GM18951 (cell line): ENCODE results near the gene PTPN14.
"Not testable (repeated sequence)": the region's sequence is repeated elsewhere in the genome, so short reads cannot be mapped to it uniquely, and the experiment has no call there.

Source experiments
- POLR2A ChIP-seq: IDR thresholded peaks from 4 replicates; pipeline ENCODE4 v1.6.1; 2011; ENCODE audit warnings: mild to moderate bottlenecking; ENCODE audit not compliant: insufficient read length, insufficient read depth; ENCODE audit errors: extremely low read depth
- in situ Hi-C: fragments of 300-500 bp; cut with MboI; formaldehyde crosslinking; loops from one replicate; pipeline ENCODE4 v1.12.0; 2022; ENCODE audit warnings: low sequenced_read_pairs, mixed read lengths, inconsistent platforms; ENCODE audit not compliant: unreplicated experiment

The PTPN14 gene

DNA sequence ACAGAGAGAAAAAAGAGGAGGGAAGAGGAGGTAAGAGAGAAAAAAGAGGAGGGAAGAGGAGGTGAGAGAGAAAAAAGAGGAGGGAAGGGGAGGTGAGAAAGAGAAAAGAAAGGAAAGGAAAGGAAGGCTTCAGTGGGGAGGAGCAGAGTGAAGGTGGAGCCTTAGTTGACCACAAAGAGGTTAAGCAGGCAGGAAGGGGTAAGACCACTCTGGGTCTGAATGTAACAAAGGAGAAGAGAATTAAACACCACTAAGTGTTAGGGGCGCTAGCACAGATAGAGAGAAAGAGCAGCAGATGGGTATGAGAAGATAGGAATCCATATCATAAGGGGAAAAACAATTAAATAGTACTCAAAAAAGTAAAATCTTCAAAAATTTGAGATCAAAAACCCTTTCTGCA lies 6.6 kb downstream of the PTPN14 start:
- in situ Hi-C loops: no loop called here
- TF ChIP-seq POLR2A: no peak

GRCh38 chr1:214542275-214543199 lies 8.9 kb downstream of the PTPN14 start:
- TF ChIP-seq POLR2A: no peak
- in situ Hi-C loops: no loop called here

DNA sequence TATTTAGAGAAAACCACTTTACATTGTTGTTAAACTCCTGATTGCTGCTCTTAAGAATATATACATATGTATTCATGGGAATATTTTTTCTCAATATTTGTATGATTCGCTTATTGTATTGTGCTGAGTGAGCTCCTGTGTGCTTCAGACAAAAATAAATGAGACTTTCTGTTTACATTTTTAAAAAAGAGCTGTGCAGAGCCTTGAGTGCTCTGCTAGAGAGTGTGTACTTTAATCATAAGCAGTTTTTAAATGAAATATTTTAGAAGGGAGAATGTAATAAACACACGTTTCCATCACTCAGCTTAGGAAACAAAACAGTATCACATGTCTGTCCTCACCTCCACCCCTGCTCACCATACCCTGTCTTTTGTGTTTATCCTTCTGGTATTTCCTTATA lies 9.7 kb downstream of the PTPN14 start:
- in situ Hi-C loops: no loop called here
- no peak for TF ChIP-seq POLR2A

DNA sequence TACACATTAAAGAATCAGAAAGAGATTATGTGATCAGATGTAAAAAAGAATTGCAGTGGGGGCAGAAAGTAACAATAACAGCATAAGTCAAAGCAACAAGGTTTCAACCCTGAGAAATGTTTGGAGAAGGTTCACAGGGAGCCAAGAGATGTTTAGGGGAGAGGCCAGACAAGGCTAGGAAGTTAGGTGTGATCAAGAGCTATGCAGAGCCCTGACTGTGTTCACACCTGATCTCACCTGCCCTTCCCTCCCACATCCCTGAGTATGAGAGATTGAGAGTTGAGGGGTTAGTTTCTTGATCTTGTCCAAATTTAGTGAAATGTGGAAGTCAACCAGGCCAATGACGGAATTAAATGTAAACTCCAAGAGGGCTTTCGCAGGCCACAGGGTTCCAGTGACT lies 10.2 kb downstream of the PTPN14 start:
- in situ Hi-C loops: no loop called here
- TF ChIP-seq POLR2A: no peak

- no peak for TF ChIP-seq POLR2A
- in situ Hi-C loops: no loop called here
Measured at GRCh38 chr1:214540324-214540723, 11.1 kb downstream of the PTPN14 start.

DNA sequence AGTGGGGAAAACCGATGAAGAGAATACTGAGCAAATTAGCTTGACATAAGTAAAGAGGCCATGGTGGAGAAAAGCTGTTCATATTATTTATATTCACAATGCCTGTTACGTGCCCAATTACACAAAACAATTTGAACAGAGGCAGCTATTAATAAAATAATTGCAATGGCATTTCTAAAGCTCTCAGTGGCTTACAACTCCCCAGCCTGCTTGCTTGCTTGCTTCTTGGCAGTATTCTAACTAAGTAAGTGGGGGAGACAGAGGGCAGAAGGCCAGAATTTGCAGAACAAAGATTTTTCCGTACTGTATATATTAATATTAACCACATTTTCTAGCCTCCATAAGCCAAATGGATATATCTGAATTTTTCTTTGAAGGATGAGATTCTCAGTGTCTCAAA lies 12.9 kb downstream of the PTPN14 start:
- TF ChIP-seq POLR2A: no peak

DNA sequence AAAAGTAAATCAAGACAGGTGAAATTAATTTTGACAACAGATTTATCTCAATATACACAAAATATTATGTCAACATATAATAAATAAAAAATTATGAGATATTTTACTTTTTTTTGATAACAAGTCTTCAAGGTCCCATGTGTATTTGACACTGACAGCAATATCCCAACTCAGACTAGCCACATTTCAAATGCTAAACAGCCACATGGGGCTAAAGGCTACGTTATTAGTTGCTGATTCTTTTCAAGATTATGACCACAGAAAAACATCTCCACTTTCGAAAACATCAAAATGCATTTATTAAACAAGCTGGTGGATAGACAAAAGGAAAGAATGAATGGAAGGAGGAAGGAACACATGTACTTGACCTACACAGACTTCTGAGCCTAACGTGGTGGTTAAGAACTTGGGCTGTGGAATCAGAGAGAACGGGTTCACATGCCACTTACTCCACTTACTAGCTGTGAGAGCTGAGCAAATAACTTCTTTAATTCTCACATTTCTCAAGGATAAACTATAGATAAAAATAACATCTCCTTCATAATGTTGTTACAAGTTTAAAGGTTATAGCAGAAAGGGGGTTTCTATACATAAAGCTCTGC lies 13.4 kb downstream of the PTPN14 start:
- TF ChIP-seq POLR2A: no peak
- in situ Hi-C loops: no loop called here

More for the DNA sequence above, 12.9 kb downstream of the PTPN14 start:
- in situ Hi-C loops: no loop called here

DNA sequence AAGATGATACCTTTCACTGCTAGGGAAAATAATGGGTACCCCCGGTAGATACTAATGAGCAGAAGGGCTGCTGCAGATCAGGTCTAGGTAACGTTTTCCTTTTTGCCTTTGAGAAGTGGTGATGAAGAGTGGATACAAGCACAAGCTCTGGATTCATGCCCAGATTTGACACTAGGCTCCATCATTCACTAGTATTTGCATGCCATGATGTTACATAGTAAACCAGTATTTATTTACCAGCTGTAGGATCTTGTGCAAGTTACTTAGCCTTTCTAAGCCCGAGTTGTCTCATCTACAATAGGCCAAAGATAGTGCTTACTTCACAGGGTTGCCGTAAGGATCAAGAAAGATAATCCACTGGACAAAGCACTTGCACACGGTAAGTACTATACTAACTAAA lies 14.2 kb downstream of the PTPN14 start:
- TF ChIP-seq POLR2A: no peak
- in situ Hi-C loops: no loop called here

- TF ChIP-seq POLR2A: no peak
- in situ Hi-C loops: no loop called here
Measured at GRCh38 chr1:214532070-214532469, 19.3 kb downstream of the PTPN14 start.

GRCh38 chr1:214525535-214526019 lies 25.8 kb downstream of the PTPN14 start:
- in situ Hi-C loops: no loop called here
- no peak for TF ChIP-seq POLR2A

DNA sequence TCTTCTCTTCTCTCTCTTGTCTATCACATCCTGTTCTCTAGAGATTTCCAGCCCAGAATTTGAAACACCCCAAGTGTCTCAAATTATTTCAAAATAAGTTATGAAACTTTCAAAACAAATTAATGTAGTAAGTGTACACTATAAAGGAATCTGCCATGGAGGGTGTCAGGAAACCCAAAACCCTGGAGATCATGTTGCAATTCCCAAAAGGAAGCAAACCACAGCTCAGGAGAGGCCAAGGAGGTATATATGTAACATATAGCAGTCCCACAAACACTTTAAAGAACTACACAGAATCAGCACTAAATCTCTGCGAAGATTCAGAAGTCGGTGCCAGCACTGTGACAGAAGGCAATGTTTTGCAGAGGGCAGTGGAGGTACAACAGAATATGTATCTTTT lies 26.6 kb downstream of the PTPN14 start:
- TF ChIP-seq POLR2A: no peak
- in situ Hi-C loops: no loop called here

DNA sequence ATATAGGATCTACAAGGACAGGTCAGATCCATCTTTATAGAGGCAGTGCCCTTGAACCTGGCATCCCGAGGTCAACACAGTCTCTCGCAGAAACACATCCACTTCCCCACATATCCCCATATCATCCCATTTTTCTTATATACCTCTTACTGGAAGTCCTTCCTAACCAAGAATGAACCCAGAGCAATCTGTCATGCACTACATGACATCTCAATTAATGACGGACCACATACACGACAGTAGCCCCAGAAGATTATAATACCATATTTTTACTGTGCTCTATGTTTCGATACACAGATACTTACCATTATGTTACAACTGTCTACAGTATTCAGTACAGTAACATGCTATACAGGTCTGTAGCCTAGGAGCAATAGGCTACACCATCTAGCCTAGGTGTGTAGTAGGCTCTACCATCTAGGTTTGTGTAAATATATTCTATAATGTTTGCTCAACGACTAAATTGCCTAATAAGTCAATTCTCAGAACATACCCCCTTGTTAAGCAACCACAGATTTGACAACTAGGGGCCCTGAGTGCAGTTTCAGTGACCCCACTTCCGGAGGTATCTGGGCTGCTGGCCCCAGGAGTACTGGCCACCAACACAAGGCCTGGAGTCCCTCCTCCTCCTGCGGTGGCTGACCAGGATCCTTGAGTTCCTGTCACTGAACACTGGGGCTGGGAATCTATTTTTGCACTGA lies 28.1 kb downstream of the PTPN14 start:
- TF ChIP-seq POLR2A: no peak
- in situ Hi-C loops: no loop called here

- in situ Hi-C loops: not testable (repeated sequence)
Measured at GRCh38 chr1:214521458-214521857, 29.9 kb downstream of the PTPN14 start.
